H9 (cell line): ENCODE data around the gene NUP188. TPM values are rescaled to one million over a fixed set of nuclear protein-coding genes. Genes with fewer than 3 reads are reported as not detected.

Experiments
- DNase-seq: peaks from one replicate; pipeline ENCODE4 v3.0.0-alpha.2; 2017
- H2AFZ ChIP-seq: one replicate; pipeline ENCODE4 v1.6.1; 2013; ENCODE audit warnings: mild to moderate bottlenecking, low read length, control low read depth, moderate library complexity
- H2AK5ac ChIP-seq: 2 replicates; pipeline ENCODE4 v1.6.1; 2013; ENCODE audit warnings: low read length, control low read depth, mixed read lengths; ENCODE audit not compliant: insufficient read length
- H2BK120ac ChIP-seq: one replicate; pipeline ENCODE4 v1.6.1; 2013; ENCODE audit warnings: low read depth, mild to moderate bottlenecking, low read length, control low read depth, inconsistent platforms; ENCODE audit not compliant: poor library complexity, severe bottlenecking
- H2BK12ac ChIP-seq: 2 replicates; pipeline ENCODE4 v1.6.1; 2013; ENCODE audit warnings: low read length, control low read depth, mixed read lengths, low read depth; ENCODE audit not compliant: insufficient read length
- H2BK15ac ChIP-seq: 2 replicates; pipeline ENCODE4 v1.6.1; 2013; ENCODE audit warnings: low read depth, low read length, control low read depth
- H2BK20ac ChIP-seq: one replicate; pipeline ENCODE4 v1.6.1; 2013; ENCODE audit warnings: low read depth, mild to moderate bottlenecking, low read length, control low read depth, inconsistent platforms; ENCODE audit not compliant: poor library complexity, severe bottlenecking
- H2BK5ac ChIP-seq: 2 replicates; pipeline ENCODE4 v1.6.1; 2013; ENCODE audit warnings: low read length, control low read depth, mixed read lengths; ENCODE audit not compliant: insufficient read length
- H3K14ac ChIP-seq: 2 replicates; pipeline ENCODE4 v1.6.1; 2013; ENCODE audit warnings: low read length, control low read depth; ENCODE audit not compliant: insufficient read depth
- H3K18ac ChIP-seq: 2 replicates; pipeline ENCODE4 v1.6.1; 2013; ENCODE audit warnings: low read depth, mild to moderate bottlenecking, mixed read lengths, low read length, control low read depth; ENCODE audit not compliant: insufficient read length
- H3K23ac ChIP-seq: 2 replicates; pipeline ENCODE4 v1.6.1; 2013; ENCODE audit warnings: low read length, control low read depth, mixed read lengths, low read depth; ENCODE audit not compliant: insufficient read length
- H3K23me2 ChIP-seq: 2 replicates; pipeline ENCODE4 v1.6.1; 2013; ENCODE audit warnings: low read depth, mild to moderate bottlenecking, mixed read lengths, low read length, control low read depth; ENCODE audit not compliant: insufficient read length, poor library complexity, severe bottlenecking
- H3K27ac ChIP-seq: 2 replicates; pipeline ENCODE4 v1.5.1; 2013; ENCODE audit warnings: low read length, control low read depth, mixed read lengths, low read depth; ENCODE audit not compliant: insufficient read length
- H3K27me3 ChIP-seq: 2 replicates; pipeline ENCODE4 v1.6.1; 2013; ENCODE audit warnings: low read length, control low read depth, inconsistent platforms; ENCODE audit not compliant: insufficient read depth
- H3K4ac ChIP-seq: 2 replicates; pipeline ENCODE4 v1.6.1; 2013; ENCODE audit warnings: low read depth, mild to moderate bottlenecking, control low read depth, inconsistent platforms, low read length, moderate library complexity
- H3K4me1 ChIP-seq: 2 replicates; pipeline ENCODE4 v1.6.1; 2013; ENCODE audit warnings: low read length, control low read depth, inconsistent platforms; ENCODE audit not compliant: insufficient read depth
- H3K4me2 ChIP-seq: 2 replicates; pipeline ENCODE4 v1.6.1; 2013; ENCODE audit warnings: low read length, control low read depth, mixed read lengths; ENCODE audit not compliant: insufficient read length, insufficient read depth
- H3K56ac ChIP-seq: 2 replicates; pipeline ENCODE4 v1.6.1; 2013; ENCODE audit warnings: low read depth, mild to moderate bottlenecking, mixed read lengths, low read length, control low read depth; ENCODE audit not compliant: insufficient read length
- H3K79me1 ChIP-seq: 2 replicates; pipeline ENCODE4 v1.6.1; 2013; ENCODE audit warnings: low read depth, mild to moderate bottlenecking, moderate library complexity, low read length, control low read depth, inconsistent platforms; ENCODE audit not compliant: insufficient read depth, poor library complexity, severe bottlenecking
- H3K79me2 ChIP-seq: 2 replicates; pipeline ENCODE4 v1.6.1; 2013; ENCODE audit warnings: low read length, control low read depth, inconsistent platforms; ENCODE audit not compliant: insufficient read depth
- H3K9ac ChIP-seq: 2 replicates; pipeline ENCODE4 v1.6.1; 2013; ENCODE audit warnings: low read length, control low read depth, mixed read lengths; ENCODE audit not compliant: insufficient read length; ENCODE audit errors: extremely low read depth
- H3K9me3 ChIP-seq: one replicate; pipeline ENCODE4 v1.6.1; 2013; ENCODE audit warnings: low read depth, low read length, inconsistent platforms; ENCODE audit not compliant: control insufficient read depth
- H3T11ph ChIP-seq: one replicate; pipeline ENCODE4 v1.6.1; 2013; ENCODE audit warnings: mild to moderate bottlenecking, low read length, control low read depth, inconsistent platforms
- H4K20me1 ChIP-seq: one replicate; pipeline ENCODE4 v1.6.1; 2013; ENCODE audit not compliant: control insufficient read depth, insufficient read length, insufficient read depth
- H4K5ac ChIP-seq: 2 replicates; pipeline ENCODE4 v1.6.1; 2013; ENCODE audit warnings: low read depth, mild to moderate bottlenecking, mixed read lengths, low read length, control low read depth; ENCODE audit not compliant: insufficient read length
- H4K8ac ChIP-seq: replicated peaks from 2 replicates; pipeline ENCODE4 v1.6.1; 2013; ENCODE audit warnings: low read length, control low read depth, mixed read lengths, low read depth; ENCODE audit not compliant: insufficient read length
- H4K91ac ChIP-seq: 2 replicates; pipeline ENCODE4 v1.6.1; 2013; ENCODE audit warnings: low read depth, mild to moderate bottlenecking, moderate library complexity, mixed read lengths, low read length, control low read depth; ENCODE audit not compliant: insufficient read length
- H3K27ac Mint-ChIP-seq, 3 experiments: 2 replicates in 2 of 3; 3 replicates in 1 of 3; pipeline ENCODE4 v1.8.0; 2020 to 2021; ENCODE audit warnings: mixed read lengths in 3 of 3, mild to moderate bottlenecking in 1 of 3, moderate library complexity in 1 of 3
- H3K27me3 Mint-ChIP-seq: 2 replicates; pipeline ENCODE4 v1.8.0; 2021; ENCODE audit warnings: low read depth, mild to moderate bottlenecking, moderate library complexity, mixed read lengths
- H3K36me3 Mint-ChIP-seq, 3 experiments: 2 replicates in 2 of 3; 3 replicates in 1 of 3; pipeline ENCODE4 v1.8.0; 2020 to 2021; ENCODE audit warnings: low read depth in 3 of 3, mixed read lengths in 3 of 3; ENCODE audit not compliant: insufficient read depth in 1 of 3
- H3K4me1 Mint-ChIP-seq, 2 experiments: 2 replicates each; pipeline ENCODE4 v1.8.0; 2020; ENCODE audit warnings: mixed read lengths in 2 of 2
- H3K4me3 Mint-ChIP-seq, 2 experiments: 2 replicates in 1 of 2; 3 replicates in 1 of 2; pipeline ENCODE4 v1.8.0; 2020 to 2021; ENCODE audit warnings: mild to moderate bottlenecking in 2 of 2, mixed read lengths in 2 of 2, moderate library complexity in 1 of 2
- H3K9me3 Mint-ChIP-seq, 2 experiments: 2 replicates in 1 of 2; 3 replicates in 1 of 2; pipeline ENCODE4 v1.8.0; 2020; ENCODE audit warnings: mild to moderate bottlenecking in 2 of 2, mixed read lengths in 2 of 2, moderate library complexity in 1 of 2
- CTCF ChIP-seq: fragments of 200-600 bp; sonication (generic); conservative IDR thresholded peaks from 3 replicates; pipeline ENCODE4 v1.8.0; 2021; ENCODE audit warnings: antibody characterized with exemption, mild to moderate bottlenecking
- WGBS: extraction: QIAGEN DNeasy Blood & Tissue Kit; methylation state at CpG from one replicate; pipeline ENCODE4 v1.1.7; 2013; ENCODE audit warnings: missing lambda C conversion rate, low lambda C conversion rate, mixed read lengths; ENCODE audit not compliant: insufficient read length; ENCODE audit errors: extremely low coverage; 5-methylcytosine and 5-hydroxymethylcytosine counted together
- total RNA-seq: library from RNA; stranded (reverse); gene quantifications from 2 replicates; pipeline ENCODE4 v1.2.1, GENCODE V29; 2021

Gene NUP188
- total RNA-seq, 1 experiment from 2014 or later: 101 TPM

GRCh38 chr9:128969491-128969890 lies 22.0 kb downstream of the NUP188 start:
- Mint-ChIP-seq H3K36me3 (peaks cover 26 to 71% (median 60%) of the 10 kb centered on the region in 3 experiments; a peak in 6 of 7 replicates), H3K4me1 (no peaks in the 10 kb centered on the region)
- H2BK120ac ChIP-seq: no peak overlapping the region

More at GRCh38 chr9:128969491-128969890, 22.0 kb downstream of the NUP188 start:
- Histone ChIP-seq H3K56ac (no peak overlapping the region), H4K5ac (no peak overlapping the region), H3K23me2 (no peaks in the 10 kb centered on the region), H2BK12ac (no peak overlapping the region), H2AFZ (no peak overlapping the region), H4K8ac (no peak overlapping the region), H3K4me1 (no peaks in the 10 kb centered on the region), H2BK5ac (no peak overlapping the region), H4K91ac (no peak overlapping the region), H3K14ac (no peak overlapping the region), H3K4me2 (no peak overlapping the region), H3K18ac (no peak overlapping the region), H3K27me3 (no peaks in the 10 kb centered on the region), H3T11ph (no peak overlapping the region), H3K9me3 (no peaks in the 10 kb centered on the region), H4K20me1 (no peaks in the 10 kb centered on the region), H2BK20ac (no peak overlapping the region), H3K23ac (no peak overlapping the region), H3K27ac (no peak overlapping the region), H3K9ac (no peak overlapping the region), H2AK5ac (no peak overlapping the region), H3K79me2 (no peaks in the 10 kb centered on the region), H3K79me1 (no peaks in the 10 kb centered on the region), H2BK15ac (no peak overlapping the region), H3K4ac (no peak overlapping the region)
- Mint-ChIP-seq H3K27me3 (no peaks in the 10 kb centered on the region), H3K27ac (no peak overlapping the region), H3K9me3 (no peaks in the 10 kb centered on the region), H3K4me3 (no peak overlapping the region)
- no peak for TF ChIP-seq CTCF
- no peak for DNase-seq
- WGBS: no CpG with 5 or more reads among the region's 5 CpGs
